ENCODE data around the gene ZACN.
"Not testable (repeated sequence)": the region's sequence is repeated elsewhere in the genome, so short reads cannot be mapped to it uniquely, and the experiment has no call there.

The ZACN gene

DNA sequence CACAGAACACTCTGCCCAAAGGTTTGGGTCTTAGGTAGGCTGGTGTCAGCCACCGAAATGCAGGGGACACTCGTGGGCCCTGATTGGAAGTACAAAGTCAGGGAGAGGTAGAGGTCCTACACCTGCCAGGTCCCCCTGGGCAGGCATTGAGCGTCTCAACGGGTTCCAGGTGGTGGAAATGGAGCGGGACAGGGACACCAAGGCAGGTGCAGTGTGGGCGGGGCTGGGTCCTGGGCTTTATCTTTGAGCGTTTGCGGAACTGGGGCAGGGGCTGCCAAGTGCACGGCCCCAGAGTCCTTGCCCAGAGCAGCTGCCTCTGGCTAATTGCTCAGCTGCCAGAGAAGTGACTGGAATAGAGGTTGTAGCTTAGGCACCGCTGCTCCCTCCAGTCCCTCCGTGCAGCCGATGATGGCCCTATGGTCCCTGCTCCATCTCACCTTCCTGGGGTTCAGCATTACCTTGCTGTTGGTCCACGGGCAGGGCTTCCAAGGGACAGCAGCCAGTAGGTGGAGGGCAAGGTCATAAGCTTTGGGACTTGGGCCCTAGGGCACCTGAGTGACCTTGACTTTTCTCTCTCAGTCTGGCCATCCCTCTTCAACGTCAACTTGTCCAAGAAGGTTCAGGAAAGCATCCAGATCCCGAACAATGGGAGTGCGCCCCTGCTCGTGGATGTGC lies at the start of gene ZACN:
ZACN (plus strand) TSS at position 323 of the 675 bp plus-strand sequence; CDS start at position 406, 83 bp downstream.
- no peak for DNase-seq

DNA sequence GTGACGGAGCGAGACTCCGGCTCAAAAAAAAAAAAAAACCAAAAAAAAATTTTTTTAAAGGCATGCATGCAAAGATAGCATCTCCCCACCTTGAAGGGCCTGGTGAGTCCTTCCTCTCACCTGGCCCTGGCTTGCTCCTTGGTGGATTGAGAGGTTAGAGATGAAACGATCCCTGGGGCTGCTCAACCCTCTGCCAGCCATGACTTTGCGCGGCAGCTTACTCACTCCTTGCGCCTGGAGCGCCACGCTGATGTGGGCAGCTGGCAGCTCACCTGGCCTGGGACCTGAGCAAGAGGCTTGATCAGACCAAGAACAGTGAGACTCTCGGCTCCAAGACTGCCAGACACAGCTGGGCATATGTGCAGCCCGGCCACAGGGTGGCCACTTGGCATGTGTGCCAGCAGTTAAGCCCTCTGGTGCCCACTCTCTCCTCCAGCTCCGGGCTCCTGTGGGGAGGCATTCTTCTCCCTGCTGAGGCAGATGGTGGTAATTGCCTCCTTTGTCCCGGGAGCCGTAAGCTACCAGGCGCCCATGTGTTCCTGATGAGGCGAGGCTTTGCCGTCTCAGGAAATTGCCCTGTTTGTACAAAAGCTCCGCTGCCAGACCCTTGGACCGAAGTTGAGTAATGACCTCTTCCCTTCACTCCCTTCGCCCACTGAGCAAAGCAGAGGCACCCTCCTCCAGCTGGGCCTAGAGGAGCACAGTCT lies 46.8 kb upstream of the ZACN start:
- no peak for DNase-seq

DNA sequence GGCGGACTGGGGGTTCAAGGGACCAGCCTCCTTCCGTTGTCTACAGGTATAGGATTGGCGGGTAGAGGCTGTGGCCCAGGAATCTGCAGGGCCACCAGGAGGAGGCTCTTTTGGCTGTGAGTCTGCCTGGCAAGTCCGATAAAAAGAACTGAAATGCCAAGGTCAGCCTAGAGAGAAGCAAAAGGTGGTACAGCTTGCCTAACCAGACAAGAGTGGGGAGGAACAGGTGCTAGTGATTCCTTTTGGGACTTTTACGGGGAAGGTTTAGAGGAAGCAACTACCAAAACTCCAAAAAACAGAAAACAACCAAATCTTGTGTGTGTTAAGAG lies 46.2 kb upstream of the ZACN start:
- no peak for DNase-seq

DNA sequence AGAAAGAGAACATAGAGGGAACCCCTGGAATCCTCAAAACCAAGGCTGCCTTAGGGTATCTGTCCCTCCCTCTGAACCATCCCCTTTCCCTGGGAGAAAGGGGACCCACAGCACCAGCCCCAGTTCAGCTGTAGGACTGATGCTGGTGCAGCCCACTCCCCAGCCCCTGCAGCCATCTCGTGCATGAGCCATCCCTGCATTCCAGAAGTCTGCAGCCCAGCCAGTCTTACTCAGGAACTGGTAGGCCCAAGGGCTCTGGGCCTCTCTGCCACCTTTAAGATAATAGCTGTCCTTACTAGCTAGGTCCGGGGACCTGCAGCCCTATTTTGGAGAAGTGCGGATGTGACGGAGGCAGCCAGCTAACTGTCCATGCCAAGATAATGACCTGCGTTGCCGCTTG lies 45.8 kb upstream of the ZACN start:
- DNase-seq: no peak

DNA sequence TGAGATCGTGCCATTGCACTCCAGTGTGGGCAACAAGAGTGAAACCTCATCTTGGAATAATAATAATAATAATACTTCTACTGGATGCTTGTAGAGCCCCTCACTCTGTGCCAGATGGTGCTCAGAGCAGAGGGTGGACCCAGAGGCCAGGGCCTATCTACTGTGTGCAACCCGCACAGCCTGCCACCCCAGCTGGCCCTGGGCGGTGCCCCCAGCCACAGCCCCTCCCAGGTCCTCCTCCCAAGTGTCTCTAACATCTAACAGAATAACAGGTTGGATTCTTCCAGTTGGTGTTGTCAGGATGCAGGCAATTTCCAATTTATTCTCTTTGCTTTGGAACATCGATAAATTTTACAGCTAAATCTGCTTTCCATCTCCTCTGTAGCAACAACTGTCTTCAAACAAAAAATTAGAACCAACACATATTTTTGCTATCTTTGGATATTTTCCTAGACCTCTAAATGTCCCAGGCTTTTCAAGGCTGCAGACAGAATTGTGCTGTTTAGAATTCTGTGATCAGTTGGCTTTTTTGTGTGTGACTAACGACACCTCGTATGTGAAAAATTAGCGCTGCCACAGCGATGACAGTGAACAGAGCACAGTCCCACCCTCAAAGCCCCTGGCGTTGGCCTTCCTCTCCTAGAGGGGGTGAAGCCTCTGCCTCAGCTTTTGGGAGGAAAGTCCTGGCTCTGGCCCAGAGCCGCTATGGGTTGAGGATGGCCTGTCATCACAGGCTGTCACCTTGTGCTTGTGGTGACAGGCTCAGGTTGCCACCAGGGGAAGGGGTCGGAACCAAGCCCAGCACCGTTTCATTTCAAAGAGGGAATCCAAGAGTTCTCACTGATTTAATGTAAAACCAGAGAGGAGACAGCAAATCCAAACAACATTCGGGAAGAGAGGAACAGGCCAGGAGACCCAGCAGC lies 44.3 kb upstream of the ZACN start:
- DNase-seq: no peak

DNA sequence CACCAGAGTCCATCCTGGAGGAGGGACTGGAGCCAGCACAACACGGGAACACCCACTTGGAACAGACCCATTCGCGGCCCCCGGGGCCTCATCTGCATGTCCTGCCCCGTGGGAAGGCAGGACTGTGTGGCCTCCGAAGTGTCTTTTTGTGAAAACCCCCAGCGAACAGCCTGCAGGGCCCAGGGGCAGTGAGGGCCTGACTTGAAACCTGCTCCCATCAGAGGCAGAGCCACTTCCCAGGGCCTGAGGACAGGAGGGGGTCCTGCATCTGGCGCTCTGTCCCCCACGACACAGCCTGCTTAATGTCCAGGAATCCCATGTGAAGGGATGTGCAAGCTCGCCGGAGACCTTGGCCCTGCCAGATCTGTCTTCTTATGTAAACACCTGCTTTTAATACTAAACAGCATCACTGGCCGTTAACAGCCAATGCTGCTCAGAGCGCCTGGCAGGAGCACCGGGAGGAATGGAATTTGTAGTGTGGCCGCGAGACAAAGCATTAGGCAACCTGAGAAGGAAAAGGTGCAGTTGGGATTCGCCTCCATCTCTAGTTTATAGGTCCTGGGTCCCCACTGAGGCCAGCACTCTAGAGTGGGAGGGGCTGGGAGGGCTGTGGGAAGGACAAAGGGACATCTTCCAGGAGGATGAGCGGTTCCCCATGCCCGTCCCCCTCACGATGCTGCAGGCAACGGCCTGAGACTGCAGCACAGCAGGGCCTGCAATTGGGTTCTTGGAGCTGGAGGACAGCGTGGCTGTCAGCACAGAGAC lies 42.3 kb upstream of the ZACN start:
- DNase-seq: no peak

DNA sequence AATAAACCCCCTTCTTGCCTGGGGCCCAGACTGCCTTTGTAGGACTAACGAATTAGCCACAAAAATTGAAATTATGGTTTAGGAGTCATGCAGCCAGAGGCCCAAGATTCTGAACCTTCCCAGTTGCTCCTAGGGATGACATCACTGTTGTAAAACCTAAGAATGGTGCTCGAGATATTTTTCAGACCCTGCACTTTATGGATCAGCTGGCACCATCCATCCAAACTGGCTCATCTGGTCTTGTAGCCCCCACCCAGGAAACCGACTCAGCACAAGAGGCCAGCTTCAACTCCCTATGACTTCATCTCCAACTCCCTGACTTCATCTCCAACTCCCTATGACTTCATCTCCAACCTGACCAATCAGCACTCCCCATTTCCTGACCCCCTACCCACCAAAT lies 40.9 kb upstream of the ZACN start:
- DNase-seq: no peak

DNA sequence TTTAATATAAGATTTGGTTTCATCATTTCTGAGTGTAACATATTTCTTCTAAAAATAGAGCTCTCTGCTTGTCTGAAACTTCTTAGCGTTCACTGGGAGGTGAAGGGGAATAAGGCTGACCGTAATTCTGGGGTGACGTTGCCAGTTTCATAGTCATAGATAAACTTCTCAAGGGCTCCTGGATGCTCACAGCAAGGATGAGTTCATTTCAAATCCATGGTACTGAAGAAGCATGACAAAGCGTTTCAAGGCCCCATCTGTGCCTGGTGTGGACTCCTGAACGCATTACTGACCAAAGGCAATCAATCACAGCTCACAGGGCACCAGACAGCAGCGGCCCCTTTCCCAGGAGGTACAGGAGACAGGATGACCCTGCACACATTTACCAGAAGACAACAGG lies 39.9 kb upstream of the ZACN start:
- DNase-seq: no peak

DNA sequence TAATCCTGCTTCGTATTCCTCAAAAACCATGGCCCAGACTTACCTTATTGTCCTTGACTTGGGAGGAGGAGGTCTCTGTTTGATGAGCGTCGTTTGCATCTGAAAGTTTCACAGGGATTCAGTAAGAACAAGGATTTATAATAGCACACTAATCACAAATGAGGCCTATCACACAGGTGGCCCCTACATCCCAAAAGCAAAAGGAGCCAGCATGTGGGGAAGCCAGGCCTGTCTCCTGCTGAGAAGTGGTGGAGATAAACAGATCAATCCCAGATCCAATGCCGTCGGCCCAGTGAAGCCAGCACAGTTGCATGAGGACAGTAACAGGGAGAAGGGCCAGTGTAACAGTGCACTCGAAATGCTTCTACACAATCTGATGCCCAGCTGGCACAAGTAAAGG lies 38.6 kb upstream of the ZACN start:
- DNase-seq: no peak

DNA sequence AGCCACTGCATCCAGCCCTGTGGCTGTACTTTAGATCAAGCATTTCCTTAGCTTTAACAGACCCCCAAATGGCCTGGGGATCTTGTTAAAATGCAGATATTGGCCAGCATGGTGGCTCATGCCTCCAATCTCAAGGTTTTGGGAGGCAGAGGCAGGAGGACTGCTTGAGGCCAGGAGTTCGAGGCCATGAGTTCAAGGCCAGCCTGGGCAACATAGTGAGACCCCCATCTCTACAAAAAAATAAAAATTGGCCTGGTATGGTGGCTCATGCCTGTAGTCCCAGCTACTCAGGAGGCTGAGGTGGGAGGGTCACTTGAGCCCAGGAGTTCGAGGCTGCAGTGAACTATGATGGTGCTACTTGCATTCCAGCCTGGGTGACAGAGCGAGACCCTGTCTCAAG lies 36.1 kb upstream of the ZACN start:
- not testable (repeated sequence) for DNase-seq

DNA sequence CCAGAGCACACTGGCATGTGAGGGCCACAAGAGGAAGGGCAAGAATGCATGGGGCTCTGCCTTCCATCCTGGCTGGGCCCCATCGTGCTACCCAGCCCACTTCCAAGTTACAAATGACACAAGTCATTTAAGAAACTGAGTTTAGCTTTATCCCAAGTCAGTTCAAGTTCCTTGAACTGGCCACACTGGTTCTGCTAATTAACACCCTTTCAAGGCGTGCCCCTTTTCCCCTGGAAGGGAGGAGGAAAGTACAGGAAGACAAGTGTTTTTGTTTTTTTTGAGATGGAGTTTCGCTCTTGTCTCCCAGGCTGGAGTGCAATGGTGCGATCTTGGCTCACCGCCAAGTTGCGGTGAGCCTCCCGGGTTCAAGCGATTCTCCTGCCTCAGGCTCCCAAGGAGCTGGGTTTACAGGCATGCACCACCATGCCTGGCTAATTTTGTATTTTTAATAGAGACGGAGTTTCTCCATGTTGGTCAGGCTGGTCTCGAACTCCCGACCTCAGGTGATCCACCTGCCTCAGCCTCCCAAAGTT lies 34.4 kb upstream of the ZACN start:
- not testable (repeated sequence) for DNase-seq

DNA sequence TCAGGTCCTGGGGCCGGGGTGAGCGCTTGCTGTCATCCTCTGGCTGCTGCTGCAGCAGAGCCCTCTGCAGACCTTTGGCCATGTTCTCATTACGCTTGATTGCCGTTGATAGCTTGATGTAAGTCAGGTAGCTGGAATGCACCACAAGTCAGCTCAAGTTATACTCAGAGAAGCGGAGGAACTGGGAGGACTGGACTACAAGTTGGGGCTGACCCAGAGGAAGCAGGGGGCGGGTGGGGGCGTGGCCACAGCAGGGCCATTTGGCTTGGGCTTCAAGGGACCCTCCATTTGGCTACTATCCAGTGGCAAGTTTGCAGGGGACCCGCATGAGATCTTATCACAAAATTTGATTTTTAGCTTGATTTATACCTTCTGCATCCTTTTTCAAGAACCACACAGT lies 32.9 kb upstream of the ZACN start:
- DNase-seq: no peak

DNA sequence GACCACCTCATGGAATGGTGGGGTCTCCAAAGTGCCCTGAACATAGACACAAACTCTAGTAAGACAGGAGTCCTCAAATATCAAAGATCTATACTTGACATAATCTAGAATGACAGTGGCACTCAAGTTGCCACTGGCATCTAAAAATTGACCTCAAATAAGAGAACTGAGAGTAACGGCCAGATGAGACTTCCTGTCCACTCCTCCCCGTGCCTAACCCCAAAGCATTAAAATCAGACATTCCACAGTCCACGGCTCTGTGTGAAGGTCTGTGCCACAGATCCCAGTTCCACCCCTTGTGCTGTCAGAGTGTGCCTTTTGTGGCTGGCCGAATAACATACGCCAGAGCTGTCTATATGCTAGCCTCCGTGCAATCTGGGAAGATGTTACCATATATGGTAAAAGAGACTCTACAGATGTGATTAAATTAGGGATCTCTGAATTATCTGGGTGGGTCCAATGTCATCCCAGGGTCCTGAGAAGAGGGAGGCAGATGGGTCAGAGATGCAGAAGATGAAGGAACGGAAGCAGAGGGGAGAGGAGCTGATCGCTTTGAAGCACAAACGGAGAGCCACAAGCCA lies 30.9 kb upstream of the ZACN start:
- DNase-seq: no peak

DNA sequence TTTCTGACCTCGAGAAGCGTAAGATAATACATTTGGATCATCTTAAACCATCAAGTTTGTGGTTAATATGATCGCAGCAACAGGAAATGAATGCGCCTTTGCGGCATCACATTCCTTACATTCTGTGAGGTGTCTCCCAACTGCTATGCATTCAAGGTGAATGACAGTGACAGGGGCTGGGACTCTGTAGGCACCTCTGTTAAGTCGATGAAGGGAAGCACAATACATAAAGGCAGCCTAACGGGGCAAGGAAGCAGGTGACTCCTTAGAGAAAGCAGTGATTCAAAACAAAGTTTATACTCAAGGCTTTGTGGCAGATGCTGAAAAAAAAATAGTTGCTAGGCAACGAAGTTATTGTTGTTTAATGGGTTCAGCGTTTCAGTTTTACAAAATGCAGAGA lies 30.3 kb upstream of the ZACN start:
- no peak for DNase-seq

DNA sequence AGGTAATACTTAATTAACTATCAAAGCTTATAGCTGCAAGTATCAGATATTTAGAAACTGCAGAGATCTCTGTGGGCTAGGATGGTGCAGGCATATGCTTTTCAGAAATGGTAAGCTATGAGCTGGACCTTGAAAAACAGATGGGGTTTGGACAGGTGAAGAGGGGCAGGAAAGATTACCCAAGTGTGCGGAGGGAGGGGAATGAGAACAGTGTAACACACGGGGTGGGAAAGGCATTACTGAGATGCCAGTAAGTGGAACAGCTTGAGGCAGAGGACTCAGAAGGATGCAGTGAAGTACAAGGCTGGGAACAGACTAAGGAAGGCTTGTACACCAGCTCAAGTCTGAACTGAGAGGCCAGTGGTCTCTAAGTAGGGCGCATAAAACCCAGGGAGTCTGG lies 29.7 kb upstream of the ZACN start:
- no peak for DNase-seq

DNA sequence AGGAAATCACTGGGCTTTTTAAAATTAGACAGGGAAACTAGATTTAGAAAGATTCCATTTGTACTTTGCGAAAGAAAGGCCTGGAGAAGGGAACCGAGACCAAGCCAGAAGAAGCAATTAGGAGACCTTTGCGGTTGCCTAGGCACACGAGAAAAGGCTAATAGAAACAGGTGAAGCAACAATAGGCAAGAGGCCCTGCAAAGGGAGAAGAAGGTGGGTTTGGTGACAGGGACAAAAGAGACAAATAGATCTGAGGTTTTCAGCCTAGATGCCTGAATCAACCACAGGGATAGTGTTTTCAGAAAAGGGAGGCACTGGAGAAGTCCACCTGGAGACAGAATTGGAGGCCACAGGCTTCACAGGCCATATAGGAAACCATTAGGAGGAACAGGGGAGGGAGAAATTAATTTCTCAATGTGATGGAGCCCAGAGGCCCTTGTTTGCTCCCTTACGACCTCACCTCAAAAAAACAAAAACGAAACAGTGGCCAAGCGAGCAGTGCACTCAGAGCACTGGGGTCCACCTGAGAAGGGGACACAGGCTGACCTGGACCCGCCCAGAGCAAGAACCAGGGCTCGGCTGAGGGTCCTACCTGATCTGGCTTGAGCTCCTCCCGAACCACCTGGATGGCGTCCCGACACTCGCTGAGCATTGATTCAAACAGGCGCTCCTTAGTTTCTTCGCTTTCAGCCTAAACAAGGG lies 29.0 kb upstream of the ZACN start:
- no peak for DNase-seq

DNA sequence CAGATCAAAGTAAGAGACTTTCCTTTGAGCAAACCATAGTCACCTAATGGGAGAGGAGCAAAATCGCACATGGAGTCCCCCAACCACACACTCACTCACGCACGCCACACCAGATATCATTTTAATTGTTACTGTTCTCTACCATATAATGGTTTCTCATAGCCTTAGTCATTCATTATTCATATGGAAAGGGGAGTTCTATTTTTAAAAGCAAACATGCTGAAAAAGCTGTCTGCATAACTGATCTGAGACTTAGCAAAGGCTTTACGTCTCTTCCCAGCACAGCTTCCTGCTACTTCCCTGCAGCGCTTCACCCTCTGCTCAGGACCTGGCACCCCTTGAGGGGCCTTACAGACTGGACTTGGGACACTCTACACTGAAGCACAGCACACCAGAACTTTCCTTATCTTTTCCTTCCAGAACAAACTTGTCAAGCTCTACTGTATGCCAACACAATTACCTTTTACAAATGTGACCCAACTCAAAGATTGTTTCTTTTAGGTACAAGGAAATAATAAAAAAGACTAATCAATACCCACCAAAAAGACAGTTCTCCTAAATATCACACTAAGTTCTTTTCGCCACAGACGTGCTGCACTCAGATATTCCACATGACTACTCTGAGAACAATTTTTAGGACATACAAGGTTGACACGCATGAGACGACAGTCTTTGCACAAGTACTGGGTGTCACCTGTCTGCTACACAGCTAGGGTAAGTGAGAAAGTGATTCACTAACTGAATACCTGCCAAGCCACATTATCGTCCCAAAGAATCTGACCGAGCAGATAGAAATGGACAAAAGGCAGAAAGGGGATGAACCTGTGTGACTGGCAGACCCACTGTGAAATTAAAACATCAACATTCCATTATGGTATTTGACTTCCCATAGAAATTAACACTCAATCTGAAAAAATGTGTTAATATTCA lies 28.2 kb upstream of the ZACN start:
- no peak for DNase-seq

DNA sequence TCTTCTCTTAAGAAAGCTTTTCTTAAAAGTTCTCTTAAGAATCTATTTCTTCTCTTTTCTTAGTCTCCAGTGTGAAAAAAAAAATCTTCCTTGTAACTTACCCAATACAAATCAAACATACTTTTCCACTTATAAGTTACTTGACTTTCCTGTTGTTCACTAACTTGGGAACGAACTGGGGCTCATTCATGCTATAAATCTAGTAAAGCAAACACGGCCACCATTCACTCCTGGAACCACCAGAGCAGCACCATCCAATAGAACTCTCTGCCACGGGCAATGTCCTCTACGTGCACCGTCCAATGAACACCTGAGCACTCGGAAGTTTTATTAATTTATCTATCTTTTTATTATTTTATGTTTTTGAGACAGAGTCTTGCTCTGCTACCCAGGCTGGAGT lies 27.4 kb upstream of the ZACN start:
- DNase-seq: no peak

DNA sequence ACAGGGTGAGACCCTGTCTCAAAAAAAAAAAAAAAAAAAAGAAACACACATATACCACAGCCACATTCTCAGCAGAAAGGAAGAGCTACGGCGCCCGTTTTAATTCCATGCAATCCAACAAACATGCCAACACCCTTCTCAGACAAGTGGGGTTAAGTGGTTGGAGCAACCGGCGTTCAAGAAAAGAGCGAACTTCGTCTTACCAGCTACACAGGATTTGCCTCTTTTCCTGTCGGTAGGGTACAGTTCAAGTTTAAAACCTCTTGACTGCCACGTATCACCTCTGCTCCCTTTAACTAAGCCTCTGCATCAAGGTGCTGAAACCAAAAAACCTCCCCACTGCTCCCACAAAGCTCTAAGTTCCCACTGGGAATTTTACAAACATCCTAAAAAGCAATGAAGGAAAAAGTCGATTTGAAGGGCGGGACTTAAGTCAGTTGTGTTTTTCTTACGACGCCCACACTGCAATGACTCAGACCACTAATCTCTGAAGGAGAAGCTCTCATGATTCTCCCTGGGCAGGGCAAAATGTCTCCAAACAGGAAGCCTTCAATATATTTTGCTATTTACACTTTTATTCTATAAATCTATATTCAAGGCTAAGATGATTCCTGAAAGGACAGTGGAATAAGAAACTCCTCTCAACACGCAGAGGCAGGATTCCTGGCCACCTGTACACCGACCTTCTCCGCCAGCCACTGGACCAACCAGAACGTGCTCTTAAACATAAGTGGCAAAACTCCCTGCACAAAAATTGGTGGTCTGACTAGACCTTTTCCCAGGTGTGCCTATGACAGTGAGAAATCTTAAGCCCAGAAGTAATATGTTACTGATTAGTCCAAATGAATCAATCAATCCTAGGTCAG lies 25.5 kb upstream of the ZACN start:
- no peak for DNase-seq

DNA sequence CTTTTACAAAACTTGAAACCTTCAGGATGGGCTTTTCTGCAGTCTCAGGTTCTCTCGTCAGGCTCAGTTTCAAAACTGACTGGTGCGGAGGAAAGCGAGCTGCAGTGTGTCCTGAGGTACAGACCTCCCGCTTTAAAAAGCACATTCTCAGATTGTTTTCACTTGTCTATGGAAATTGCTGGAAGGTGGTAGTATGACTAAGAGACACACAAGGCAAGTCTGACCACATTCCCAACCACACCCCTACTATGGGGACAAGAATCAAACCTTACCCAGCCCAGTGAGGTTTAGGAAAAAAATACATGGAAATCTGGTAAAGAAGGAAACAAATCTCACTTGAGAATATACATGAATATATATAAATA lies 24.9 kb upstream of the ZACN start:
- no peak for DNase-seq

Data from cerebellar nuclear complex (tissue), 1 donor.